ENCODE measurements around the gene ATOH1.

ATOH1 gene

DNA sequence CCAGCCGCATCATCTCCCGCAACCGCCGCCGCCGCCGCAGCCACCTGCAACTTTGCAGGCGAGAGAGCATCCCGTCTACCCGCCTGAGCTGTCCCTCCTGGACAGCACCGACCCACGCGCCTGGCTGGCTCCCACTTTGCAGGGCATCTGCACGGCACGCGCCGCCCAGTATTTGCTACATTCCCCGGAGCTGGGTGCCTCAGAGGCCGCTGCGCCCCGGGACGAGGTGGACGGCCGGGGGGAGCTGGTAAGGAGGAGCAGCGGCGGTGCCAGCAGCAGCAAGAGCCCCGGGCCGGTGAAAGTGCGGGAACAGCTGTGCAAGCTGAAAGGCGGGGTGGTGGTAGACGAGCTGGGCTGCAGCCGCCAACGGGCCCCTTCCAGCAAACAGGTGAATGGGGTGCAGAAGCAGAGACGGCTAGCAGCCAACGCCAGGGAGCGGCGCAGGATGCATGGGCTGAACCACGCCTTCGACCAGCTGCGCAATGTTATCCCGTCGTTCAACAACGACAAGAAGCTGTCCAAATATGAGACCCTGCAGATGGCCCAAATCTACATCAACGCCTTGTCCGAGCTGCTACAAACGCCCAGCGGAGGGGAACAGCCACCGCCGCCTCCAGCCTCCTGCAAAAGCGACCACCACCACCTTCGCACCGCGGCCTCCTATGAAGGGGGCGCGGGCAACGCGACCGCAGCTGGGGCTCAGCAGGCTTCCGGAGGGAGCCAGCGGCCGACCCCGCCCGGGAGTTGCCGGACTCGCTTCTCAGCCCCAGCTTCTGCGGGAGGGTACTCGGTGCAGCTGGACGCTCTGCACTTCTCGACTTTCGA, 654 bp downstream of the ATOH1 start:
- Mint-ChIP-seq H3K27ac (no peak overlapping the region), H3K36me3 (peaks cover 5% of the 10 kb centered on the region), H3K4me1 (peaks cover 10% of the 10 kb centered on the region), H3K4me3 (no peak overlapping the region), H3K9me3 (no peaks in the 10 kb centered on the region)
- ATAC-seq, result peak; percentile 32
- DNase-seq (ENCODE audit: low spot score in 2 of 2), result no peak

DNA sequence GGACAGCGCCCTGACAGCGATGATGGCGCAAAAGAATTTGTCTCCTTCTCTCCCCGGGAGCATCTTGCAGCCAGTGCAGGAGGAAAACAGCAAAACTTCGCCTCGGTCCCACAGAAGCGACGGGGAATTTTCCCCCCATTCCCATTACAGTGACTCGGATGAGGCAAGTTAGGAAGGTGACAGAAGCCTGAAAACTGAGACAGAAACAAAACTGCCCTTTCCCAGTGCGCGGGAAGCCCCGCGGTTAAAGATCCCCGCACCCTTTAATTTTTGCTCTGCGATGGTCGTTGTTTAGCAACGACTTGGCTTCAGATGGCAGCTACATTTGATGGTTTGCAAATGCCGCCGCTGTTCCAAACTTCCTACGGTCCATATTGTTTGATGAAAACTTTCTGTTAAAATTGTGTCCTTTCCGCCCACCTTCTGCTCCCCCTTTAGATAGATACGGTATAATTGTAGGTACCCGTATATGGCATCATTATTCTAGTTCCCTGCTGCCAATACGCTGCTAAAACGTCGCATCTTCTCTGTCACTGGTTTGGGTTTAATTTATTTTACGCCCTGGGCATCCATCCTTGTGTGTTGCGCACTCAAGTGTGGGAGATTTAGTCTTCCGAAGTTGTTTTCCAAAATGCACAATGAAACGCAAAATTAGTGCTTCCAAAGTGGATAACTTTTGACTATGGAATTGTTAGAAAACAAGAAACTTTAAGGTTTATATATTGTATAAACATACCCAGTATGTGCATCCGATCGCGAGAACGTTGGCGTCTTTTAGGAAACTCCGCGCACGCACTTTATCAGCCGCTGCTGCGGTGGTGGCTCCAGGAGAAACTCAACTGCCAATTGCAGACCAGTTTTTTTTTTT, 1.5 kb downstream of the ATOH1 start:
- Mint-ChIP-seq H3K9me3 (no peaks in the 10 kb centered on the region), H3K36me3 (peaks cover 5% of the 10 kb centered on the region), H3K4me3 (no peak overlapping the region), H3K4me1 (peaks cover 13% of the 10 kb centered on the region), H3K27ac (no peak overlapping the region)
- ATAC-seq (no peak), DNase-seq (ENCODE audit: low spot score in 2 of 2) (no peak)

GRCh38 chr4:93831716-93832496, 3.4 kb downstream of the ATOH1 start:
- Mint-ChIP-seq H3K4me1 (peaks cover 13% of the 10 kb centered on the region), H3K27ac (no peak overlapping the region), H3K9me3 (no peaks in the 10 kb centered on the region), H3K36me3 (peaks cover 5% of the 10 kb centered on the region), H3K4me3 (no peak overlapping the region)
- ATAC-seq, result no peak
- no peak for DNase-seq (ENCODE audit: low spot score in 2 of 2)

DNA sequence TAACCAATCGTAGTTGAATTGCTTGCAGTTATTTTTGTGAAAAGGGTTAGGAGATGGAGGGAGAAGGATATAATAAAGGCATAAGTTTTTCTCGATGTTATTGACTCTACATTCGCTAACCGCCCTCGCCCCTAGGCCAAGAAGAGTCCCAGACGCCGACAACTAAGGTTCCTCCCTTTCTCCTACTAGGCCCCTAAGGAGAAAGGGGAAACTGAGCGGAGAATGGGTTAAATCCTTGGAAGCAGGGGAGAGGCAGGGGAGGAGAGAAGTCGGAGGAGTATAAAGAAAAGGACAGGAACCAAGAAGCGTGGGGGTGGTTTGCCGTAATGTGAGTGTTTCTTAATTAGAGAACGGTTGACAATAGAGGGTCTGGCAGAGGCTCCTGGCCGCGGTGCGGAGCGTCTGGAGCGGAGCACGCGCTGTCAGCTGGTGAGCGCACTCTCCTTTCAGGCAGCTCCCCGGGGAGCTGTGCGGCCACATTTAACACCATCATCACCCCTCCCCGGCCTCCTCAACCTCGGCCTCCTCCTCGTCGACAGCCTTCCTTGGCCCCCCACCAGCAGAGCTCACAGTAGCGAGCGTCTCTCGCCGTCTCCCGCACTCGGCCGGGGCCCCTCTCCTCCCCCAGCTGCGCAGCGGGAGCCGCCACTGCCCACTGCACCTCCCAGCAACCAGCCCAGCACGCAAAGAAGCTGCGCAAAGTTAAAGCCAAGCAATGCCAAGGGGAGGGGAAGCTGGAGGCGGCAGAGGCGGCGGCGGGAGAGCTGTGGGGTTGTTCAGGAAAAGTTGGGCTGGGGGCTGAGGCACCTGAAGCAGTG, 5.9 kb downstream of the ATOH1 start:
- no peak for DNase-seq (ENCODE audit: low spot score in 2 of 2)
- no peaks in the 10 kb centered on the region for H3K9me3 Mint-ChIP-seq
- H3K4me3 Mint-ChIP-seq, result no peak overlapping the region
- no peak for ATAC-seq
- H3K27ac Mint-ChIP-seq, result no peak overlapping the region
- no peaks in the 10 kb centered on the region for H3K36me3 Mint-ChIP-seq
- H3K4me1 Mint-ChIP-seq, result peaks cover 5% of the 10 kb centered on the region

DNA sequence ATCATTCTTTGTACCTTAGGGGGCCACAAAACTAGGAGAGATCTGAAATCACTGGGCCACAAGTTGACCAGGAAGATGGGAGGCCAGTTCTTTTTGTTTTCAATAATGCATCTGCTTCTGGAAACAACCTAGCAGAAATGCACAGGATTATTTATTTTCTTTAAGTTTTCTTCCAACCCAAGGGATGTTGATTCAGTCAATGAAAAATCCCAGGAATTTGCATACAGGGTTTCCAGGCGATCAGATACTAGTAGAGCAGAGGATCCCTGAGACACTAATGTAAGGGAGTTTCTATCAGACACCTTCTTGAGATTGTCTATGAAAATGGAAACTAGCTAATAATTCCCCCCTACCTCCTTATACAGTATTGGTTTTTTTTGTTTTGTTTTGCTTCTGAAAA, 7.4 kb downstream of the ATOH1 start:
- ATAC-seq (no peak), DNase-seq (ENCODE audit: low spot score in 2 of 2) (no peak)
- Mint-ChIP-seq H3K9me3 (peaks cover 4% of the 10 kb centered on the region), H3K4me1 (peaks cover 5% of the 10 kb centered on the region), H3K27ac (no peak overlapping the region), H3K4me3 (no peak overlapping the region), H3K36me3 (no peaks in the 10 kb centered on the region)

DNA sequence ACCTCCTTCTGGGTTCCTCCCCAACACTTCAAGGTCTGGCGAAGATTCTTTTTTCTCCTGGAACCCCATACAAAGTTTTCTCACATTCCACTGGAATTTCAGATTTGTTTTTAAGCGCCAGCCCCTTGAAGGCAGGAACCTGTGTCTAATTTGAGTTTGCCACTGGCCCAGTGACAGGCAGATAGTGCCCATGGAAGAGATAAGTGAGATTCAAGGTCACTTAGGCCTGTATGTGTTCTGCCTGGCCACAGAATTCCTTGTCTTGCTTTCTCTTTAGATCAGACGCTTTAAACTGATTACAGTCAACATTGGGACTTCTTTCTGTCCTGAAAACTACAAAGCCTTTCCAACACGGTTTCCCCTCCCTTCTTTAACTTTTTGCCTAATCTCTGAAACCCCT, 11.2 kb downstream of the ATOH1 start:
- H3K36me3 Mint-ChIP-seq, result no peaks in the 10 kb centered on the region
- peaks cover 8% of the 10 kb centered on the region for H3K9me3 Mint-ChIP-seq
- ATAC-seq (no peak), DNase-seq (ENCODE audit: low spot score in 2 of 2) (no peak)
- H3K4me3 Mint-ChIP-seq, result no peak overlapping the region
- H3K4me1 Mint-ChIP-seq, result no peaks in the 10 kb centered on the region
- H3K27ac Mint-ChIP-seq, result no peak overlapping the region

- H3K36me3 Mint-ChIP-seq, result no peaks in the 10 kb centered on the region
- no peak for ATAC-seq
- no peak for DNase-seq (ENCODE audit: low spot score in 2 of 2)
- H3K4me3 Mint-ChIP-seq, result no peak overlapping the region
- H3K27ac Mint-ChIP-seq, result no peak overlapping the region
- no peaks in the 10 kb centered on the region for H3K4me1 Mint-ChIP-seq
- H3K9me3 Mint-ChIP-seq, result peaks cover 14% of the 10 kb centered on the region
Observed at GRCh38 chr4:93841803-93842345, 13.3 kb downstream of the ATOH1 start.

- Mint-ChIP-seq H3K4me1 (no peaks in the 10 kb centered on the region), H3K4me3 (no peak overlapping the region), H3K27ac (no peak overlapping the region), H3K9me3 (peaks cover 17% of the 10 kb centered on the region), H3K36me3 (no peaks in the 10 kb centered on the region)
- DNase-seq (ENCODE audit: low spot score in 2 of 2) (no peak), ATAC-seq (no peak)
Observed at GRCh38 chr4:93842601-93843252, 14.2 kb downstream of the ATOH1 start.

- no peaks in the 10 kb centered on the region for H3K36me3 Mint-ChIP-seq
- H3K4me3 Mint-ChIP-seq, result no peak overlapping the region
- no peak overlapping the region for H3K27ac Mint-ChIP-seq
- ATAC-seq (no peak), DNase-seq (ENCODE audit: low spot score in 2 of 2) (no peak)
- no peaks in the 10 kb centered on the region for H3K4me1 Mint-ChIP-seq
- peaks cover 17% of the 10 kb centered on the region for H3K9me3 Mint-ChIP-seq
Observed at GRCh38 chr4:93843772-93844171, 15.2 kb downstream of the ATOH1 start.

GRCh38 chr4:93852680-93853079, 24.1 kb downstream of the ATOH1 start:
- Mint-ChIP-seq H3K9me3 (peaks cover 9% of the 10 kb centered on the region), H3K36me3 (no peaks in the 10 kb centered on the region), H3K27ac (no peak overlapping the region), H3K4me1 (no peaks in the 10 kb centered on the region), H3K4me3 (no peak overlapping the region)
- DNase-seq (ENCODE audit: low spot score in 2 of 2) (no peak), ATAC-seq (no peak)

DNA sequence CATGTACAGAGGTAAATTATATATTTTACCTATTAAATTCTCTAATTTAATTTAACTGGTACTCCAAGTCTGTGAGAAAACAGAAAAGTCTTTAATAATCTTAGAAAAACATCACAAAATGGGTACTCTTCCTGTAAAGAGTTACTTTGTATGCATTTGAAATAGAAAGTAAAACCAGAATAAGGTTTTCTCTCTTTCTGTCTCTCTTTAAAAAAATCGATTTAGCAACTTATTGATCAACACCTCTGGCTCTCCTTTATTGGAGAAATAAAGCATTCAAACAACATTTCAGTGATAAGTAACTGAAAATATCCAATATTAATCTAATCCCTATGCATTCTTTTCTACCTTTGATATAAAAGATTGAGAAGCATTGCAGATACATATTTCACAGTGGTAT, 27.4 kb downstream of the ATOH1 start:
- Mint-ChIP-seq H3K4me1 (no peaks in the 10 kb centered on the region), H3K4me3 (no peak overlapping the region), H3K36me3 (no peaks in the 10 kb centered on the region), H3K9me3 (peaks cover 21% of the 10 kb centered on the region), H3K27ac (no peak overlapping the region)
- DNase-seq (ENCODE audit: low spot score in 2 of 2) (no peak), ATAC-seq (no peak)

DNA sequence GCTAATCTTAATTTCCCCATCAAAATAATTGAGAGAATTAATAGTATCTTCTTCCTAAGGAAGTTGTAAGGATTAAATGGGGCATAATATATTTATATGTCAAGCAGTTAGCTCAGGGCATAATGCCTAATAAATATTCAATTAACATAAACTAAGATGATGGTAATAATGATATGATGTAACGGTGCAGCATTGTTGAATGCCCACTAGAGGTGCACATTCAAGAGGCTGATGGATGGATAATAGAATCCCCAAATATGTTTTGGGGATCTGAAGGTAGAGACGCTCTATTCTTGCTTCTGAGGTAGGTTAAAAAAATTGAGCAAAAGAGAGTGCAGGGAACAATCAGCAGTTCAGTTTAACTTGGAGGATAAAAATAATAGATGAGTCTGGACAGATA, 37.1 kb downstream of the ATOH1 start:
- Mint-ChIP-seq H3K9me3 (peaks cover 4% of the 10 kb centered on the region), H3K36me3 (no peaks in the 10 kb centered on the region), H3K4me1 (no peaks in the 10 kb centered on the region), H3K4me3 (no peak overlapping the region), H3K27ac (no peak overlapping the region)
- no peak for DNase-seq (ENCODE audit: low spot score in 2 of 2)
- ATAC-seq, result no peak

- Mint-ChIP-seq H3K4me1 (no peaks in the 10 kb centered on the region), H3K4me3 (no peak overlapping the region), H3K27ac (no peak overlapping the region), H3K9me3 (peaks cover 3% of the 10 kb centered on the region), H3K36me3 (no peaks in the 10 kb centered on the region)
- no peak for DNase-seq (ENCODE audit: low spot score in 2 of 2)
- ATAC-seq, result no peak
Observed at GRCh38 chr4:93867416-93868001, 39.0 kb downstream of the ATOH1 start.

Measured in stimulated activated effector memory CD8-positive, alpha-beta T cell treated with anti-CD3 and anti-CD28 coated beads, Interleukin-12 subunit alpha, Interleukin-12 subunit beta, amount 100 ng/mL, for 72 hours (primary cell).